MCF 10A (cell line): ENCODE data around the gene GPR137. TPM values are rescaled to one million over a fixed set of nuclear protein-coding genes. Genes with fewer than 3 reads are reported as not detected.

Experiments used
- BruUV-seq: library from RNA; stranded (reverse); fragments of 400-500 nt; replicated peaks from 2 replicates; lab custom pipeline; 2021; lab: Mats Ljungman, UMichigan
- CTCF ChIA-PET: fragments of 300-600 bp; sonication (Branson Sonifier 250); formaldehyde crosslinking; extraction: SDS; loops from one replicate; lab custom pipeline; 2021; ENCODE audit warnings: antibody characterized with exemption, inconsistent platforms; lab: Yijun Ruan, JAX
- POLR2A ChIA-PET: fragments of 300-600, 350-650 bp; sonication (Branson Sonifier 250); formaldehyde crosslinking; extraction: SDS; loops from one replicate; lab custom pipeline; 2020; ENCODE audit warnings: antibody characterized with exemption, inconsistent platforms; lab: Yijun Ruan, JAX
- DNase-seq: peaks from one replicate; pipeline ENCODE4 v3.0.0-alpha.2; 2018; ENCODE audit not compliant: unreplicated experiment
- H3K27ac Mint-ChIP-seq: one replicate; pipeline ENCODE4 v1.8.0; 2022; ENCODE audit warnings: mild to moderate bottlenecking, low read depth, mixed read lengths; ENCODE audit not compliant: unreplicated experiment
- H3K27me3 Mint-ChIP-seq: one replicate; pipeline ENCODE4 v1.8.0; 2022; ENCODE audit warnings: mixed read lengths; ENCODE audit not compliant: insufficient read depth, unreplicated experiment
- H3K36me3 Mint-ChIP-seq: one replicate; pipeline ENCODE4 v1.8.0; 2022; ENCODE audit warnings: mild to moderate bottlenecking, moderate library complexity, mixed read lengths; ENCODE audit not compliant: insufficient read depth, unreplicated experiment
- H3K4me1 Mint-ChIP-seq: one replicate; pipeline ENCODE4 v1.8.0; 2022; ENCODE audit warnings: mixed read lengths; ENCODE audit not compliant: insufficient read depth, unreplicated experiment
- H3K4me3 Mint-ChIP-seq: one replicate; pipeline ENCODE4 v1.8.0; 2022; ENCODE audit warnings: mild to moderate bottlenecking, moderate library complexity, mixed read lengths; ENCODE audit not compliant: unreplicated experiment
- H3K9me3 Mint-ChIP-seq: one replicate; pipeline ENCODE4 v1.8.0; 2022; ENCODE audit warnings: mixed read lengths; ENCODE audit not compliant: unreplicated experiment
- CTCF ChIP-seq: fragments of 200-600 bp; IDR thresholded peaks from one replicate; pipeline ENCODE4 v1.8.0; 2022; ENCODE audit warnings: antibody characterized with exemption, mild to moderate bottlenecking; ENCODE audit not compliant: unreplicated experiment
- intact Hi-C: fragments of 100-400 bp; cut with micrococcal nuclease; formaldehyde crosslinking; loops from 2 replicates; pipeline ENCODE4 v1.14.1; 2022
- total RNA-seq: library from RNA; stranded (reverse); gene quantifications from 2 replicates; pipeline ENCODE4 v1.2.3, GENCODE V29; 2022

GPR137 gene
- total RNA-seq, 1 experiment from 2014 or later, result 36.0 TPM

GRCh38 chr11:64244107-64244506 lies 41.5 kb upstream of the GPR137 start:
- intact Hi-C loops, result no loop called here
- ChIA-PET CTCF (interaction anchor here (0.6 to 3.1 kb wide), 6 partner anchors 8 to 74 kb away, joined by 3 to 27 read pairs (median 8); partner anchors contain the start of genes CATSPERZ, ESRRA, FERMT3 and PLCB3), POLR2A (interaction anchor here (0.6 to 10.8 kb wide), 8 partner anchors 13 to 1413 kb away, joined by 3 to 122 read pairs (median 16); partner anchors contain the start of genes CATSPERZ, DNAJC4, ESRRA and NUDT22)
- BruUV-seq, result no TSS peak
- no peaks in the 10 kb centered on the region for H3K9me3 Mint-ChIP-seq
- TF ChIP-seq CTCF, result no peak
- no peaks in the 10 kb centered on the region for H3K27me3 Mint-ChIP-seq
- peaks cover 37% of the 10 kb centered on the region for H3K36me3 Mint-ChIP-seq
- DNase-seq, result no peak
- H3K4me1 Mint-ChIP-seq, result peaks cover 25% of the 10 kb centered on the region
- H3K4me3 Mint-ChIP-seq, result peak overlapping the region; percentile 93
- peak overlapping the region; percentile 70 for H3K27ac Mint-ChIP-seq

- ChIA-PET POLR2A (interaction anchor here (0.6 to 10.8 kb wide), 22 partner anchors 11 to 1698 kb away, joined by 3 to 122 read pairs (median 9); partner anchors contain the start of genes AHNAK, BAD, CATSPERZ and DNAJC4), CTCF (interaction anchor here (0.6 to 3.1 kb wide), 10 partner anchors 9 to 311 kb away, joined by 3 to 27 read pairs (median 4); partner anchors contain the start of genes CATSPERZ, ESRRA and FERMT3)
- Mint-ChIP-seq H3K4me3 (peak overlapping the region; percentile 93), H3K4me1 (peaks cover 20% of the 10 kb centered on the region), H3K27me3 (no peaks in the 10 kb centered on the region), H3K27ac (peak overlapping the region; percentile 69), H3K36me3 (peaks cover 31% of the 10 kb centered on the region), H3K9me3 (no peaks in the 10 kb centered on the region)
- intact Hi-C loops, result no loop called here
- TF ChIP-seq CTCF, result no peak
- no peak for DNase-seq
- BruUV-seq, result no TSS peak
These were observed 40.7 kb upstream of the GPR137 start for GRCh38 chr11:64244966-64245365.

GRCh38 chr11:64245401-64245796 lies 40.2 kb upstream of the GPR137 start:
- Mint-ChIP-seq H3K4me1 (peaks cover 16% of the 10 kb centered on the region), H3K36me3 (peaks cover 27% of the 10 kb centered on the region), H3K9me3 (no peaks in the 10 kb centered on the region), H3K27me3 (no peaks in the 10 kb centered on the region), H3K27ac (peak overlapping the region; percentile 69), H3K4me3 (peak overlapping the region; percentile 93)
- ChIA-PET CTCF (interaction anchor here (0.6 to 3.1 kb wide), 11 partner anchors 10 to 404 kb away, joined by 3 to 27 read pairs (median 4); partner anchors contain the start of genes CATSPERZ, ESRRA and FERMT3), POLR2A (interaction anchor here (0.6 to 10.8 kb wide), 22 partner anchors 11 to 1698 kb away, joined by 3 to 122 read pairs (median 6); partner anchors contain the start of genes AHNAK, BAD, CATSPERZ and DNAJC4)
- no TSS peak for BruUV-seq
- no peak for TF ChIP-seq CTCF
- intact Hi-C loops, result no loop called here
- peak; percentile 53 for DNase-seq
